Aorta (tissue), 5 donors: Measurements from ENCODE around the gene KREMEN1. TPM values are rescaled to one million over a fixed set of nuclear protein-coding genes. Genes with fewer than 3 reads are reported as not detected.
A peak's percentile ranks its signal among the peaks of the same experiment; 100 is the strongest.
"Not testable (repeated sequence)": the region's sequence is repeated elsewhere in the genome, so short reads cannot be mapped to it uniquely, and the experiment has no call there.

Experiments used
- ATAC-seq: fragments of 200-7000 bp; cut with Tn5 transposase; one replicate; pipeline ENCODE4 v1.9.1; 2022; ENCODE audit warnings: moderate library complexity; ENCODE audit not compliant: low FRiP score
- DNase-seq, 2 donors: peaks; one replicate each; pipeline ENCODE4 v3.0.0-alpha.2; 2020
- H3K27ac ChIP-seq, 2 donors: one replicate each; pipeline ENCODE4 v1.5.1; 2013; ENCODE audit warnings: low read length in 2 of 2, mild to moderate bottlenecking in 2 of 2, moderate library complexity in 2 of 2, control low read depth in 1 of 2, inconsistent platforms in 1 of 2, low read depth in 1 of 2
- H3K27me3 ChIP-seq, 2 donors: one replicate each; pipeline ENCODE4 v1.6.1; 2013; ENCODE audit warnings: control low read depth in 1 of 2, low read length in 1 of 2, mild to moderate bottlenecking in 1 of 2, moderate library complexity in 1 of 2; ENCODE audit not compliant: insufficient read depth in 2 of 2, control insufficient read depth in 1 of 2
- H3K36me3 ChIP-seq, 2 donors: one replicate each; pipeline ENCODE4 v1.6.1; 2013; ENCODE audit warnings: control low read depth in 1 of 2, low read length in 1 of 2, mild to moderate bottlenecking in 1 of 2; ENCODE audit not compliant: insufficient read depth in 2 of 2, control insufficient read depth in 1 of 2
- H3K4me1 ChIP-seq, 2 donors: one replicate each; pipeline ENCODE4 v1.6.1; 2013; ENCODE audit warnings: low read length in 2 of 2, control low read depth in 1 of 2, mild to moderate bottlenecking in 1 of 2, moderate library complexity in 1 of 2; ENCODE audit not compliant: insufficient read depth in 2 of 2, control insufficient read depth in 1 of 2
- H3K4me3 ChIP-seq, 2 donors: one replicate each; pipeline ENCODE4 v1.5.1; 2013; ENCODE audit warnings: low read length in 2 of 2, control low read depth in 1 of 2, mild to moderate bottlenecking in 1 of 2
- H3K9me3 ChIP-seq: one replicate; pipeline ENCODE4 v1.6.1; 2013; ENCODE audit warnings: mild to moderate bottlenecking, low read length; ENCODE audit not compliant: control insufficient read depth
- WGBS, 2 donors: extraction: QIAGEN DNeasy Blood & Tissue Kit; methylation state at CpG; one replicate each; pipeline ENCODE4 v1.1.7; 2013; 5-methylcytosine and 5-hydroxymethylcytosine counted together
- intact Hi-C, 2 donors: fragments of 100-400 bp; cut with DNase I; formaldehyde crosslinking; loops; one replicate each; pipeline versions ENCODE4 v1.14.2 to v1.15.0; 2022
- polyA plus RNA-seq, 2 donors: library from polyadenylated mRNA; stranded (reverse); fragments of 200-250 nt; gene quantifications; one replicate each; pipeline ENCODE4 v1.2.3, GENCODE V29; 2013
- total RNA-seq, 2 donors: library from RNA; stranded (reverse); fragmentation: NEBNext Ultra II Directional; extraction: Animal tissue kit (Norgen Biotek cat#: 25700); gene quantifications; one replicate each; pipeline ENCODE4 v1.2.1, GENCODE V29; 2021
- donor health status: healthy with polysubstance abuse.
- donor health status: Bipolar disorder and iron deficiency.
- donor health status: DM: no; HTN: no; CAD: no.
- donor health status: DM: no; HTN: no; CAD: no.
- donor health status: DM: yes; HTN: yes; CAD: no.

The KREMEN1 gene
- total and polyA plus RNA-seq, 4 donors: 1.9 to 19.1 (median 8.5) TPM

DNA sequence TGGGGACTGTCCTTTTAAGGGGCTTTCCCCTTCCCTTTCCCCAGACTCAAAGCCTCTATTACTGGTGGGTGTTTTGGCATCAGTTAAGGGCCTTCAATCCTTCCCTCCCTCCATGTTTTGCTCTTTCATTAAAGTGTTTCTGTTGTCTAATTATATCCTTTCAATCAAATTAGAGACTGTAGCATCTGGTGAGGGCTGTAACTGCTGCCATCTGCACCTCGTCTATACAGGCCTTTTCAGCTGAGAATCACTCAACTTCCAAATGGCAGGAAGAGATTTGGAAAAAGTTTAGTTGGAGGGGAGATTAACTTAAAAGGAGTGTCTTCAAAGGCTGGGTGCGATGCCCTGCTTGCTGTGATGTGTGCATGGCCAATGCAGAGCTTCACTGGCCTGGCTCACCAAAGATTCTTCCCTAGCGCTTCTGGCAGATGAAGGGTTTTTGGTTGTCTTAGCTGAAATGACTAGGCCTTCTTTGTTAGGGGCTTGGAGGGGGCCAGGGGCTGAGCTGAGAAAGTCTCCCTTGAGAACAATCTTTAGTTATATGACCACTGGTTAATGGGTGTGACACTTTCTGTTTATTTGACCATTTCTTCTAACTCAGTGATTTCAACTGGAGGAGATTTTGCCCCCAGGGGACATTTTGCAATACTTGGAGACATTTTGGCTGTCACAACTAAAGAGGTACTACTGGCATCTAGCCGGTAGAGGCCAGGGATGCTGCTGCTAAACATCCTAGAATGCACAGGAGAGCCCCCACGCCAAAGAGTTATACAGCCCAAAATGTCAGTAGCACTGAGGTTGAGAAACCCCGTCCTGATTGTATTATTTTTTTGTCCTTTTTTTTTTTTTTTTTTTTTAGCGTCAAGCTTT lies 7.5 kb downstream of the KREMEN1 start:
- no peak overlapping the region for H3K4me3 ChIP-seq
- H3K36me3 ChIP-seq: no peaks in the 10 kb centered on the region
- H3K4me1 ChIP-seq: no peaks in the 10 kb centered on the region
- H3K27ac ChIP-seq: no peak overlapping the region
- intact Hi-C loops: no loop called here
- ATAC-seq: peak; percentile 53
- DNase-seq: no peak
- H3K27me3 ChIP-seq: no peaks in the 10 kb centered on the region
- WGBS, 2 donors: 79 to 89% methylated on average over 7 of the region's 7 CpGs
- H3K9me3 ChIP-seq: no peaks in the 10 kb centered on the region

GRCh38 chr22:29081517-29082236 lies 8.8 kb downstream of the KREMEN1 start:
- no peaks in the 10 kb centered on the region for H3K27me3 ChIP-seq
- no peaks in the 10 kb centered on the region for H3K36me3 ChIP-seq
- ATAC-seq (peak; percentile 58), DNase-seq (no peak)
- H3K27ac ChIP-seq: no peak overlapping the region
- H3K4me3 ChIP-seq: no peak overlapping the region
- H3K9me3 ChIP-seq: no peaks in the 10 kb centered on the region
- intact Hi-C loops: no loop called here
- 10 to 32% methylated on average over 3 of the region's 3 CpGs for WGBS, 2 donors
- H3K4me1 ChIP-seq: no peaks in the 10 kb centered on the region

GRCh38 chr22:29082826-29083545 lies 10.2 kb downstream of the KREMEN1 start:
- 83 to 90% methylated on average over 7 of the region's 7 CpGs for WGBS, 2 donors
- Histone ChIP-seq H3K9me3 (no peaks in the 10 kb centered on the region), H3K4me1 (no peaks in the 10 kb centered on the region), H3K36me3 (no peaks in the 10 kb centered on the region), H3K27ac (no peak overlapping the region), H3K4me3 (no peak overlapping the region), H3K27me3 (no peaks in the 10 kb centered on the region)
- intact Hi-C loops: no loop called here
- DNase-seq: no peak
- ATAC-seq: no peak

DNA sequence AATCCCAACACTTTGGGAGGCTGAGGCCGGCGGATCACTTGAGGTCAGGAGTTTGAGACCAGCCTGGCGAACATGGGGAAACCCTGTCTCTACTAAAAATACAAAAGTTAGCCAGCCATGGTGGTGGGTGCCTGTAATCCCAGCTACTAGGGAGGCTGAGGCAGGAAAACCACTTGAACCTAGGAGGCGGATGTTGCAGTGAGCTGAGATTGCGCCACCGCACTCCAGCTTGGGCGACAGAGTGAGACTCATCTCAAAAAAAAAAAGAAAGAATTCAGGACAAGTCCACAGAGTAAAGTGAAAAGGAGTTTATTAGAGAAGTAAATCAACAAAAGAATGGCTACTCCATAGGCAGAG lies 10.7 kb downstream of the KREMEN1 start:
- WGBS, 2 donors: 97% methylated on average over 7 of the region's 7 CpGs
- H3K36me3 ChIP-seq, H3K27me3 ChIP-seq, ATAC-seq, H3K9me3 ChIP-seq, H3K4me1 ChIP-seq, intact Hi-C loops, H3K4me3 ChIP-seq, H3K27ac ChIP-seq: not testable (repeated sequence)
- DNase-seq: peak in 1 of 2 donors; percentile 55

DNA sequence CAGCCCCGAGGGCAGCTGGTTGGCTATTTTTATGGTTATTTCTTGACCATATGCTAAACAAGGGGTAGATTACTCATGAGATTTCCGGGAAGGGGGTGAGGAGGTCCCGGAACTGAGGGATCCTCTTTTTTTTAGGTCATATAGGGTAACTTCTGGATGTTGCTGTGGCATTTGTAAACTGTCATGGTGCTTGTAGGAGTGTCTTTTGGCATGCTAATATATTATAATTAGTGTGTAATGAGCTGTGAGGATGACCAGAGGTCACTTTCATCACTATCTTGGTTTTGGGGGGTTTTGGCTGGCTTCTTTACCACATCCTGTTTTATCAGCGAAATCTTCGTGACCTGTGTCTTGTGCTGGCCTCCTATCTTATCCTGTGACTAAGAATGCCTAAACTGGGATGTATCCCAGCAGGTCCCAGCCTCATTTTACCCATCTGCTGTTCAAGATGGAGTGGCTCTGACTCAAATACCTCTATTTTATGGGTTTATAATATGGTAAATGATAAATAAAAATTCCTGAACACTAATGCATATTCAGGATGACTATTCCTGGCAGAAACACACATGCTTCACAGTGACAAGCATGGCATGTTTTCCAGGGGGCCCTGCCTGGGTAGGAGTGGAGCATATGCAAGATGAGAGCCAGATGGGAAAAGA lies 11.2 kb downstream of the KREMEN1 start:
- 83 to 86% methylated on average over 5 of the region's 5 CpGs for WGBS, 2 donors
- H3K27me3 ChIP-seq: no peaks in the 10 kb centered on the region
- H3K9me3 ChIP-seq: no peaks in the 10 kb centered on the region
- H3K36me3 ChIP-seq: no peaks in the 10 kb centered on the region
- intact Hi-C loops: no loop called here
- no peak for ATAC-seq
- no peak for DNase-seq
- H3K4me3 ChIP-seq: no peak overlapping the region
- no peak overlapping the region for H3K27ac ChIP-seq
- no peaks in the 10 kb centered on the region for H3K4me1 ChIP-seq

DNA sequence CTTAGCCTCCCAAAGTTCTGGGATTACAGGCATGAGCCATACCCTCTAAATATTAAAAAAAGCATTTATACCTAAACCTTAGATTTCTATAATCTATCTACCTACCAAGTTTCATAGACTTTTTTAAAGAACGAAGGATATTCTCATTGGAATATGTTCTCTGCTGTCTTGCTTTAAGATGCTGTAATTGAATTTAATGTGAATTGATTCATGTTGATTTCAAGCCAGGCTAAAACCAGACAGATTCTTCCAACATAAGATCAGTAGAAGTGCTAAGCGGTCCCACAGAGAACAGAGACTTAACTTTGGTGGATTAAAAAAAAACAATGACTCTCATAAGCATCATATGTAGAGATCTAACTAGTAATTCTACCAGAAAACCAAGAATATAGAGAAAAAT lies 14.2 kb downstream of the KREMEN1 start:
- no peak overlapping the region for H3K27ac ChIP-seq
- ATAC-seq: no peak
- no peaks in the 10 kb centered on the region for H3K4me1 ChIP-seq
- no peak overlapping the region for H3K4me3 ChIP-seq
- intact Hi-C loops: no loop called here
- no peaks in the 10 kb centered on the region for H3K27me3 ChIP-seq
- no peaks in the 10 kb centered on the region for H3K36me3 ChIP-seq
- DNase-seq: no peak
- H3K9me3 ChIP-seq: no peaks in the 10 kb centered on the region
- WGBS, 2 donors: 97 to 98% methylated on average over 2 of the region's 2 CpGs

GRCh38 chr22:29088809-29089208 lies 16.0 kb downstream of the KREMEN1 start:
- H3K27me3 ChIP-seq: no peaks in the 10 kb centered on the region
- no peaks in the 10 kb centered on the region for H3K4me1 ChIP-seq
- DNase-seq: no peak
- H3K4me3 ChIP-seq: no peak overlapping the region
- H3K36me3 ChIP-seq: no peaks in the 10 kb centered on the region
- H3K9me3 ChIP-seq: no peaks in the 10 kb centered on the region
- ATAC-seq: no peak
- no peak overlapping the region for H3K27ac ChIP-seq
- intact Hi-C loops: no loop called here
- 95 to 97% methylated on average over 3 of the region's 3 CpGs for WGBS, 2 donors

- Histone ChIP-seq H3K4me3 (no peak overlapping the region), H3K36me3 (no peaks in the 10 kb centered on the region), H3K27me3 (no peaks in the 10 kb centered on the region), H3K9me3 (no peaks in the 10 kb centered on the region), H3K27ac (no peak overlapping the region), H3K4me1 (no peaks in the 10 kb centered on the region)
- ATAC-seq (no peak), DNase-seq (no peak)
- intact Hi-C loops: no loop called here
- 70 to 75% methylated on average over 3 of the region's 3 CpGs for WGBS, 2 donors
These were observed 16.7 kb downstream of the KREMEN1 start for GRCh38 chr22:29089507-29089906.
